Transverse colon (tissue), 1 donor: ENCODE results near the gene SUFU.

Experiments
- EP300 ChIP-seq: sonication (generic); formaldehyde crosslinking; IDR thresholded peaks from one replicate; pipeline ENCODE4 v1.6.1; 2017; ENCODE audit warnings: antibody characterized with exemption, low read depth
- POLR2A ChIP-seq: fragments of 450-650 bp; IDR thresholded peaks from one replicate; pipeline ENCODE4 v1.6.1; 2016; ENCODE audit warnings: antibody characterized with exemption, mild to moderate bottlenecking, moderate library complexity

GRCh38 chr10:102630663-102631062 is 126.9 kb downstream of the SUFU start:
- TF ChIP-seq EP300 (no peak), POLR2A (no peak)
